Thyroid gland (tissue), 4 donors: ENCODE results near the gene ITPKB.

ENCODE experiments used
- CTCF ChIP-seq, 6 experiments: fragments of 200-600 bp in 3 of 6; fragments of 450-650 bp in 3 of 6; sonication (generic) in 3 of 6; IDR thresholded peaks; one replicate each; pipeline ENCODE4 v1.5.1; 2016 to 2019; ENCODE audit warnings: antibody characterized with exemption in 6 of 6, mild to moderate bottlenecking in 2 of 6, inconsistent platforms in 1 of 6, moderate library complexity in 1 of 6
- POLR2A ChIP-seq, 2 donors: fragments of 450-650 bp; IDR thresholded peaks; one replicate each; pipeline ENCODE4 v1.6.1; 2017; ENCODE audit warnings: antibody characterized with exemption in 2 of 2, mild to moderate bottlenecking in 2 of 2, moderate library complexity in 1 of 2

- no peak for TF ChIP-seq POLR2A (IDR thresholded peaks at IDR 0.05)
- no peak for TF ChIP-seq CTCF (IDR thresholded peaks at IDR 0.05)
Measured at GRCh38 chr1:226725897-226726267, 13.2 kb downstream of the ITPKB start.
